Ascending aorta (tissue), 2 donors: ENCODE data around the gene STRIP2. TPM values are rescaled to one million over a fixed set of nuclear protein-coding genes. Genes with fewer than 3 reads are reported as not detected.

Experiments
- DNase-seq, 2 donors: peaks; one replicate each; pipeline ENCODE4 v3.0.0-alpha.2; 2019; ENCODE audit warnings: low spot score in 2 of 2
- H3K27ac ChIP-seq, 2 donors: fragments of 200-600 bp; sonication (generic); one replicate each; pipeline ENCODE4 v1.5.1; 2016 to 2017; ENCODE audit warnings: mild to moderate bottlenecking in 1 of 2
- H3K27me3 ChIP-seq: fragments of 200-600 bp; sonication (generic); one replicate; pipeline ENCODE4 v1.5.1; 2017
- H3K36me3 ChIP-seq, 2 donors: fragments of 200-600 bp; sonication (generic); one replicate each; pipeline ENCODE4 v1.5.1; 2016
- H3K4me1 ChIP-seq, 2 donors: fragments of 200-600 bp; sonication (generic); one replicate each; pipeline ENCODE4 v1.5.1; 2016 to 2017; ENCODE audit warnings: mild to moderate bottlenecking in 1 of 2
- H3K4me3 ChIP-seq, 2 donors: fragments of 200-600 bp; sonication (generic); one replicate each; pipeline ENCODE4 v1.5.1; 2016 to 2017; ENCODE audit warnings: mild to moderate bottlenecking in 1 of 2
- H3K9me3 ChIP-seq, 2 donors: fragments of 200-600 bp; sonication (generic); one replicate each; pipeline ENCODE4 v1.5.1; 2016
- CTCF ChIP-seq, 3 experiments: fragments of 200-600 bp in 2 of 3; fragments of 450-650 bp in 1 of 3; sonication (generic) in 2 of 3; IDR thresholded peaks; one replicate each; pipeline ENCODE4 v1.5.1; 2016 to 2019; ENCODE audit warnings: antibody characterized with exemption in 3 of 3, mild to moderate bottlenecking in 1 of 3, moderate library complexity in 1 of 3
- intact Hi-C: fragments of 100-400 bp; cut with DNase I; formaldehyde crosslinking; loops from one replicate; pipeline ENCODE4 v1.15.1; 2023
- total RNA-seq: library from RNA; depleted of rRNA; stranded (reverse); fragments of >200 nt; gene quantifications from one replicate; pipeline ENCODE4 v1.1.0, GENCODE V29; 2016

Gene STRIP2
- total RNA-seq, 1 donor from 2014 or later, result 2.3 TPM

- no peak for DNase-seq
- intact Hi-C loops, result no loop called here
- Histone ChIP-seq H3K4me3 (peak overlapping the region; percentile 80 to 82), H3K27ac (no peak overlapping the region), H3K27me3 (no peaks in the 10 kb centered on the region), H3K4me1 (peaks cover 0 to 7% of the 10 kb centered on the region in 2 donors), H3K9me3 (no peaks in the 10 kb centered on the region), H3K36me3 (no peaks in the 10 kb centered on the region)
- no peak for TF ChIP-seq CTCF (IDR thresholded peaks at IDR 0.05)
Measured at GRCh38 chr7:129502708-129503685, 68.8 kb downstream of the STRIP2 start.

GRCh38 chr7:129503725-129504124 is 69.5 kb downstream of the STRIP2 start:
- intact Hi-C loops, result no loop called here
- TF ChIP-seq CTCF (IDR thresholded peaks at IDR 0.05), result no peak
- Histone ChIP-seq H3K9me3 (no peaks in the 10 kb centered on the region), H3K4me3 (no peak overlapping the region), H3K36me3 (no peaks in the 10 kb centered on the region), H3K4me1 (peaks cover 0 to 7% of the 10 kb centered on the region in 2 donors), H3K27ac (no peak overlapping the region), H3K27me3 (no peaks in the 10 kb centered on the region)
- no peak for DNase-seq

GRCh38 chr7:129512192-129512591 is 78.0 kb downstream of the STRIP2 start:
- Histone ChIP-seq H3K9me3 (no peaks in the 10 kb centered on the region), H3K27me3 (no peaks in the 10 kb centered on the region), H3K4me1 (no peaks in the 10 kb centered on the region), H3K36me3 (no peaks in the 10 kb centered on the region), H3K27ac (no peak overlapping the region), H3K4me3 (no peak overlapping the region)
- no peak for TF ChIP-seq CTCF (IDR thresholded peaks at IDR 0.05)
- no peak for DNase-seq
- intact Hi-C loops, result no loop called here

GRCh38 chr7:129513546-129513945 is 79.3 kb downstream of the STRIP2 start:
- intact Hi-C loops, result no loop called here
- no peak for TF ChIP-seq CTCF (IDR thresholded peaks at IDR 0.05)
- Histone ChIP-seq H3K4me1 (no peaks in the 10 kb centered on the region), H3K36me3 (no peaks in the 10 kb centered on the region), H3K9me3 (no peaks in the 10 kb centered on the region), H3K27me3 (no peaks in the 10 kb centered on the region), H3K4me3 (no peak overlapping the region), H3K27ac (no peak overlapping the region)
- no peak for DNase-seq

- DNase-seq, result no peak
Measured at GRCh38 chr7:129514683-129515082, 80.5 kb downstream of the STRIP2 start.

More at GRCh38 chr7:129514683-129515082, 80.5 kb downstream of the STRIP2 start:
- H3K4me3 ChIP-seq, result no peak overlapping the region
- H3K36me3 ChIP-seq, result no peaks in the 10 kb centered on the region
- H3K27me3 ChIP-seq, result no peaks in the 10 kb centered on the region
- H3K4me1 ChIP-seq, result no peaks in the 10 kb centered on the region
- no peak for TF ChIP-seq CTCF (IDR thresholded peaks at IDR 0.05)
- no peak overlapping the region for H3K27ac ChIP-seq
- no peaks in the 10 kb centered on the region for H3K9me3 ChIP-seq
- intact Hi-C loops, result no loop called here
